Breast epithelium (tissue), 4 donors: ENCODE results near the gene ACOXL. TPM values are rescaled to one million over a fixed set of nuclear protein-coding genes. Genes with fewer than 3 reads are reported as not detected.

Experiments
- DNase-seq, 2 donors: peaks; one replicate each; pipeline ENCODE4 v3.0.0-alpha.2; 2019; ENCODE audit warnings: low spot score in 2 of 2
- H3K27ac ChIP-seq, 2 donors: fragments of 200-600 bp; sonication (generic) in 1 of 2; one replicate each; pipeline ENCODE4 v1.5.1; 2016 to 2019; ENCODE audit warnings: mild to moderate bottlenecking in 1 of 2
- H3K27me3 ChIP-seq, 2 donors: fragments of 200-600 bp; sonication (generic) in 1 of 2; one replicate each; pipeline versions ENCODE4 v1.5.1 to v1.6.0; 2017 to 2019; ENCODE audit warnings: control low read depth in 1 of 2, mild to moderate bottlenecking in 1 of 2
- H3K36me3 ChIP-seq: fragments of 200-600 bp; one replicate; pipeline ENCODE4 v1.5.1; 2019
- H3K4me1 ChIP-seq, 2 donors: fragments of 200-600 bp; sonication (generic); one replicate each; pipeline ENCODE4 v1.5.1; 2016 to 2019; ENCODE audit warnings: control low read depth in 1 of 2
- H3K4me3 ChIP-seq, 3 donors: fragments of 200-600 bp; sonication (generic); 1 replicate in 2 of 3; 2 replicates in 1 of 3; pipeline ENCODE4 v1.5.1; 2016 to 2019; ENCODE audit warnings: mild to moderate bottlenecking in 3 of 3, moderate library complexity in 2 of 3
- H3K9me3 ChIP-seq, 2 donors: fragments of 200-600 bp; sonication (generic) in 1 of 2; one replicate each; pipeline ENCODE4 v1.5.1; 2016 to 2019; ENCODE audit warnings: control low read depth in 1 of 2
- CTCF ChIP-seq, 3 donors: fragments of 450-650 bp; IDR thresholded peaks; one replicate each; pipeline ENCODE4 v1.5.1; 2016 to 2017; ENCODE audit warnings: antibody characterized with exemption in 3 of 3, mild to moderate bottlenecking in 3 of 3, moderate library complexity in 3 of 3
- POLR2A ChIP-seq: fragments of 450-650 bp; IDR thresholded peaks from one replicate; pipeline ENCODE4 v1.6.1; 2016; ENCODE audit warnings: antibody characterized with exemption, mild to moderate bottlenecking, moderate library complexity
- POLR2AphosphoS5 ChIP-seq, 3 donors: sonication (generic); formaldehyde crosslinking; IDR thresholded peaks; one replicate each; pipeline ENCODE4 v1.6.1; 2017; ENCODE audit warnings: antibody characterized with exemption in 3 of 3
- intact Hi-C: fragments of 100-400 bp; cut with DNase I; formaldehyde crosslinking; loops from one replicate; pipeline ENCODE4 v1.15.1; 2023; ENCODE audit warnings: low total_unique reads
- total RNA-seq, 3 donors: library from RNA; depleted of rRNA; stranded (reverse); fragments of >200 nt; gene quantifications; one replicate each; pipeline ENCODE4 v1.1.0, GENCODE V29; 2016

The ACOXL gene
- total RNA-seq, 3 donors from 2014 or later = not detected

DNA sequence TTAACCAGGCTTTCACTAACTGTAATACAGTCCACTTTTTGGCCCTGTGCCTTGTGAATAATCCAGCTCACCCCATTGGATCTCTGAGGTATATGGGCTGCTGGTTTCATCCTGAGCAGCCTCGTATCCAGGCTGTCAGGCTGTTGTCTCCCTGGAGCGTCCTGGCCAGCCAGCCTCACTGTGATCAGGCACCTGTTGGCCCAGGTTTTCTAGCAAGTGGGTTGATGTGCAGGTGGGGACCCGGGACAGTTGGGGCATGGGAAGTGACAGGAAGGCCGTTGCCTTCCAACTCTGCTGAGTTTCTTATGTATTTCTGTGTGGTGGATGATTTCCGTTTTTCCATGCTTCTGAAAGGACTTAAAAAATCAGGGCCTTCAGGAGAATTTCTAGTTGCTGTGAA is 132.4 kb downstream of the ACOXL start:
- no peaks in the 10 kb centered on the region for H3K9me3 ChIP-seq
- no peak overlapping the region for H3K27ac ChIP-seq
- TF ChIP-seq POLR2AphosphoS5 (IDR thresholded peaks at IDR 0.05) = no peak
- H3K4me3 ChIP-seq = no peak overlapping the region
- no peaks in the 10 kb centered on the region for H3K4me1 ChIP-seq
- DNase-seq = no peak
- no peaks in the 10 kb centered on the region for H3K36me3 ChIP-seq
- intact Hi-C loops = no loop called here
- peaks cover 0 to 4% of the 10 kb centered on the region in 2 donors for H3K27me3 ChIP-seq

- intact Hi-C loops = no loop called here
- DNase-seq = no peak
- TF ChIP-seq POLR2A (no peak), CTCF (IDR thresholded peaks at IDR 0.05) (no peak), POLR2AphosphoS5 (IDR thresholded peaks at IDR 0.05) (no peak)
- Histone ChIP-seq H3K4me1 (no peaks in the 10 kb centered on the region), H3K9me3 (no peaks in the 10 kb centered on the region), H3K4me3 (no peak overlapping the region), H3K27me3 (peaks cover 0 to 3% of the 10 kb centered on the region in 2 donors), H3K27ac (no peak overlapping the region), H3K36me3 (no peaks in the 10 kb centered on the region)
These were observed 132.8 kb downstream of the ACOXL start for GRCh38 chr2:110865188-110865587.

- Histone ChIP-seq H3K4me3 (no peak overlapping the region), H3K27ac (no peak overlapping the region), H3K4me1 (no peaks in the 10 kb centered on the region), H3K36me3 (no peaks in the 10 kb centered on the region), H3K9me3 (no peaks in the 10 kb centered on the region), H3K27me3 (no peaks in the 10 kb centered on the region)
- TF ChIP-seq CTCF (IDR thresholded peaks at IDR 0.05) = no peak
- no peak for TF ChIP-seq POLR2A
- TF ChIP-seq POLR2AphosphoS5 (IDR thresholded peaks at IDR 0.05) = no peak
- no peak for DNase-seq
- intact Hi-C loops = no loop called here
These were observed 133.7 kb downstream of the ACOXL start for GRCh38 chr2:110866045-110866444.

DNA sequence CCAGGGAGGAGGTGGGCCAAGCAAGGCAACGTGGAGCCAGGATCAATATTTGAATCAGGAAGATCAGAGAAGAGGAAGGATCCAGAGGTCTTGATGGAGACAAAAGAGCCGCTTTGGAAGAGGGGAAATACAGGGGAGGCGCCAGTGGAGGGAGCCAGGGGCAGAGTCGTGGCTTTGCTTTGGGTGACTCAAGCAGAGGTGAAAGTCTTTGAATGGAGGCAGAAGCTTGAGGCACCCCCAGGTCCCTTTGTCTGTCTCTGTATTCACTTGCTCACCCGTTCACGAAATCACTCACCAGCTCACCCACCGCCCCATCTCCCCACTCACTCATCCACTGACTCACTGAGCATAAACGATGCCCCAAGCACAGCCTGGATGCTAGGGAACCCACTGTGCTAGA is 134.1 kb downstream of the ACOXL start:
- TF ChIP-seq CTCF (IDR thresholded peaks at IDR 0.05) (no peak), POLR2A (no peak), POLR2AphosphoS5 (IDR thresholded peaks at IDR 0.05) (no peak)
- Histone ChIP-seq H3K27ac (no peak overlapping the region), H3K27me3 (no peaks in the 10 kb centered on the region), H3K36me3 (no peaks in the 10 kb centered on the region), H3K9me3 (no peaks in the 10 kb centered on the region), H3K4me3 (no peak overlapping the region), H3K4me1 (no peaks in the 10 kb centered on the region)
- DNase-seq = no peak
- intact Hi-C loops = no loop called here

GRCh38 chr2:110867078-110867477 is 134.7 kb downstream of the ACOXL start:
- TF ChIP-seq POLR2AphosphoS5 (IDR thresholded peaks at IDR 0.05) = no peak
- no peak overlapping the region for H3K27ac ChIP-seq
- intact Hi-C loops = no loop called here
- H3K4me3 ChIP-seq = no peak overlapping the region
- DNase-seq = no peak
- H3K4me1 ChIP-seq = no peaks in the 10 kb centered on the region
- no peaks in the 10 kb centered on the region for H3K27me3 ChIP-seq
- no peaks in the 10 kb centered on the region for H3K9me3 ChIP-seq
- H3K36me3 ChIP-seq = no peaks in the 10 kb centered on the region

DNA sequence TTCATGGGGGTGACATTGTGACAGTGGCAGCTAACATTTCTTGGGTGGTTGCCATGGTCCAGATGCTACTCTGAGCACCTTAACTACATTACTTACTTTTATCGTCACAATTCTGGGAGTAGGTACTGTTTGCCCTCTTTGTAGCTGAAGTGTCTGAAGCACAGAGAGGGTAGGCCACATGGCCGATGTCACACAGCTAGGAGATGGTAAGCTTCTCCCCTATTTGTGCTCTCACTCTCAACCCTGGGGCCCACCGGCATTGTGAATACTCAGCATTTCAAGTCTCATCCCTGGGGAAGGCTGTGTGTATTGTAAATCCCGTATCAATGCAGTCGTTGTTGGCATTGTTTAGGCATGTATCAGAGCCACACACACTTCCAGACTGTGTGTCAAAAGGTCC is 136.6 kb downstream of the ACOXL start:
- no peaks in the 10 kb centered on the region for H3K27me3 ChIP-seq
- DNase-seq = no peak
- TF ChIP-seq POLR2A (no peak), POLR2AphosphoS5 (IDR thresholded peaks at IDR 0.05) (no peak), CTCF (IDR thresholded peaks at IDR 0.05) (no peak)

More for the DNA sequence above, 136.6 kb downstream of the ACOXL start:
- Histone ChIP-seq H3K4me3 (no peak overlapping the region), H3K4me1 (no peaks in the 10 kb centered on the region), H3K36me3 (no peaks in the 10 kb centered on the region), H3K27ac (no peak overlapping the region), H3K9me3 (no peaks in the 10 kb centered on the region)
- intact Hi-C loops = no loop called here
